Osteocyte (in vitro differentiated cells): Measurements from ENCODE around the gene AFF3. TPM values are rescaled to one million over a fixed set of nuclear protein-coding genes. Genes with fewer than 3 reads are reported as not detected.

ENCODE experiments used
- DNase-seq: peaks from one replicate; pipeline ENCODE4 v3.0.0; 2021; ENCODE audit warnings: mixed read lengths; ENCODE audit not compliant: unreplicated experiment; ENCODE audit errors: extremely low spot score
- H3K27ac Mint-ChIP-seq: one replicate; pipeline ENCODE4 v1.8.0; 2021; ENCODE audit warnings: mild to moderate bottlenecking, mixed read lengths; ENCODE audit not compliant: unreplicated experiment
- H3K27me3 Mint-ChIP-seq: one replicate; pipeline ENCODE4 v1.8.0; 2021; ENCODE audit warnings: mixed read lengths; ENCODE audit not compliant: unreplicated experiment
- H3K36me3 Mint-ChIP-seq: one replicate; pipeline ENCODE4 v1.8.0; 2021; ENCODE audit warnings: mixed read lengths; ENCODE audit not compliant: unreplicated experiment
- H3K4me1 Mint-ChIP-seq: one replicate; pipeline ENCODE4 v1.8.0; 2021; ENCODE audit warnings: mixed read lengths; ENCODE audit not compliant: unreplicated experiment
- H3K4me3 Mint-ChIP-seq: one replicate; pipeline ENCODE4 v1.8.0; 2021; ENCODE audit warnings: mild to moderate bottlenecking, moderate library complexity, mixed read lengths; ENCODE audit not compliant: unreplicated experiment
- H3K9me3 Mint-ChIP-seq: one replicate; pipeline ENCODE4 v1.8.0; 2021; ENCODE audit warnings: mixed read lengths; ENCODE audit not compliant: unreplicated experiment
- total RNA-seq: library from RNA; stranded (reverse); gene quantifications from 2 replicates; pipeline ENCODE4 v1.2.1, GENCODE V29; 2021
- TF ChIP-seq, protein P1 (sequence below): fragments of 200-600 bp; sonication (generic); IDR thresholded peaks from 2 replicates; pipeline ENCODE4 v1.5.0; 2021; ENCODE audit warnings: antibody characterized with exemption, mild to moderate bottlenecking, moderate library complexity

AFF3 gene
- total RNA-seq, 1 donor from 2014 or later, result 248 TPM

DNA sequence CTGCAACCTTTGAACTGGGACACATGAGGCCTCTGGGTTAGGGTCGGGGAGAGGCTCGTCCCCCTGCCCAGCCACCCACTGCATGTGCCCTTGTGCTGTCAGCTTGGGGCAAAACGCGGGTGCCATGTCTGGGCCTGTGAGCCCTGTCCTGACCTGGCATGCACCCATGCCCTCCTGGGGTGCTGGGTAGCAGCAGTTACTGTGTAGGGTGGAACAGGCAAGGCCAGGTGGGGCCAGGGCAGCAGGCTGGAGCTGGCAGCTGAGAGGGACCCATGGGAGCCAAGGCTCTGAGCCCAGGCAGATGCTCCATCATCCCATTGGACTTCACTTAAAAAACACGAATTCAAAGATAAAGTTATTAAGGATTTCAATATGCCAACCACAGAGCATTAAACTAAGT is 518.8 kb downstream of the AFF3 start:
- Mint-ChIP-seq H3K36me3 (peaks cover 32% of the 10 kb centered on the region), H3K9me3 (no peaks in the 10 kb centered on the region), H3K4me1 (peaks cover 2% of the 10 kb centered on the region), H3K4me3 (no peak overlapping the region), H3K27me3 (no peaks in the 10 kb centered on the region), H3K27ac (no peak overlapping the region)
- DNase-seq, result no peak
- TF ChIP-seq, protein P1, sequence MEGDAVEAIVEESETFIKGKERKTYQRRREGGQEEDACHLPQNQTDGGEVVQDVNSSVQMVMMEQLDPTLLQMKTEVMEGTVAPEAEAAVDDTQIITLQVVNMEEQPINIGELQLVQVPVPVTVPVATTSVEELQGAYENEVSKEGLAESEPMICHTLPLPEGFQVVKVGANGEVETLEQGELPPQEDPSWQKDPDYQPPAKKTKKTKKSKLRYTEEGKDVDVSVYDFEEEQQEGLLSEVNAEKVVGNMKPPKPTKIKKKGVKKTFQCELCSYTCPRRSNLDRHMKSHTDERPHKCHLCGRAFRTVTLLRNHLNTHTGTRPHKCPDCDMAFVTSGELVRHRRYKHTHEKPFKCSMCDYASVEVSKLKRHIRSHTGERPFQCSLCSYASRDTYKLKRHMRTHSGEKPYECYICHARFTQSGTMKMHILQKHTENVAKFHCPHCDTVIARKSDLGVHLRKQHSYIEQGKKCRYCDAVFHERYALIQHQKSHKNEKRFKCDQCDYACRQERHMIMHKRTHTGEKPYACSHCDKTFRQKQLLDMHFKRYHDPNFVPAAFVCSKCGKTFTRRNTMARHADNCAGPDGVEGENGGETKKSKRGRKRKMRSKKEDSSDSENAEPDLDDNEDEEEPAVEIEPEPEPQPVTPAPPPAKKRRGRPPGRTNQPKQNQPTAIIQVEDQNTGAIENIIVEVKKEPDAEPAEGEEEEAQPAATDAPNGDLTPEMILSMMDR, result no peak

DNA sequence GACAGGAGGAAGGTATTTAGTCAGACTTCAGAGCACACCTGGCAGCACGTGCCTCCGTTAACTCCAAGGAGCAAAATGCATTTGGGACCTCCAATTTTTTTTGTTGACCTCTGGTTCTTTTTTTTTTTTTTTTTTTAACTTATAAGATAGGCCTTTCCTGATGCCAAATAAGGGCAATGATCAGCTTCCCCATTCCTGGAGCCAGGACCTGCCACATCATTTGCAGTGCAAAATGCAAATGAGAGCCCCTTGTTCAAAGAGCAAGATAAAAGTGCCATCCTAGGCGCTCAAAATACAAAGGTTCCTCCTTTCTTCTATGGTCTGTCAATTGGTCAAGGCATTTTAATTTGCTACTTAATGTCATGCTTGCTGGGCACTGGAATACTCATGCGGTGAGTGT is 519.4 kb downstream of the AFF3 start:
- Mint-ChIP-seq H3K27ac (no peak overlapping the region), H3K9me3 (no peaks in the 10 kb centered on the region), H3K27me3 (no peaks in the 10 kb centered on the region), H3K4me3 (no peak overlapping the region), H3K4me1 (peaks cover 2% of the 10 kb centered on the region), H3K36me3 (peaks cover 32% of the 10 kb centered on the region)
- TF ChIP-seq, protein P1, result no peak
- no peak for DNase-seq

DNA sequence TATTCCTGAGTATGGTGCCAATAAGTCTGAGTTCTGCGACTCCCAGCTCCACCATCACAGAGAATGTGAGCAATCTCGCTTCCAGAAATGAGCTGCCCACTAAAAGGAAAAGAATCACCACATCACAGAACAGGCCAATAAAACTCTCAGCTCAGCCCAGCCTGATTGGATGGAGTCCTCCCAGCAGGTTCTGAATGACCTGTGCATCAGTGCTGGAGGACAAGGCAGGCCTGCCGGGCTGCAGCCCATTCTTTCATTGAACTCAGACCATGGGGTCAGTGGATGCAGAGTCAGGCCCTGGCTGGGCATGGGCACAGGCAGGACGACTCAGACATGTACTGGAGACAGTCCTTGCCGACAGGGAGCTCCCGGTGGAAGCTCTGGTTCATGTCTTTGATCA is 519.9 kb downstream of the AFF3 start:
- Mint-ChIP-seq H3K9me3 (no peaks in the 10 kb centered on the region), H3K27ac (no peak overlapping the region), H3K4me1 (peaks cover 2% of the 10 kb centered on the region), H3K27me3 (no peaks in the 10 kb centered on the region), H3K36me3 (peaks cover 31% of the 10 kb centered on the region), H3K4me3 (no peak overlapping the region)
- DNase-seq, result no peak
- TF ChIP-seq, protein P1, result no peak

DNA sequence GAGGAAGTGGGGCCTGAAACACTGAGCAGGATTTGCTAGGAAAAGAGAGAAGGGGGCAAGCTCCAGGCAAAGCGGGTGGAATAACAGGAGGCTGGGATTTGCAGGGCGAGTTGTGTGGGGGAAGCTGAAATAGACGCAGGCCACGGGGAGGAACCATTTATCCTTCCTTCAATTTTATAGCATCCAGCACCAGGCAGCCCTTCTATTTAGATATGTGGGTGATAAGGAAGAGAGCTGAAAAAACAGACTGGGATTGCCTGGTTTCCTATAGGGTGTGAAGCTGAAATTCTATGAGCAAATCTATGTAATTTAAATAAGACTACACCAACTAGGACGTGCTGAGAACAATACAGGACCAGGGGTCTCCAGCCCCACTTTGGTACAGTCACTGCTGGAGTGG is 520.6 kb downstream of the AFF3 start:
- Mint-ChIP-seq H3K9me3 (no peaks in the 10 kb centered on the region), H3K27ac (no peak overlapping the region), H3K4me3 (no peak overlapping the region), H3K27me3 (no peaks in the 10 kb centered on the region), H3K4me1 (peaks cover 2% of the 10 kb centered on the region), H3K36me3 (peaks cover 29% of the 10 kb centered on the region)
- TF ChIP-seq, protein P1, result no peak
- DNase-seq, result no peak

DNA sequence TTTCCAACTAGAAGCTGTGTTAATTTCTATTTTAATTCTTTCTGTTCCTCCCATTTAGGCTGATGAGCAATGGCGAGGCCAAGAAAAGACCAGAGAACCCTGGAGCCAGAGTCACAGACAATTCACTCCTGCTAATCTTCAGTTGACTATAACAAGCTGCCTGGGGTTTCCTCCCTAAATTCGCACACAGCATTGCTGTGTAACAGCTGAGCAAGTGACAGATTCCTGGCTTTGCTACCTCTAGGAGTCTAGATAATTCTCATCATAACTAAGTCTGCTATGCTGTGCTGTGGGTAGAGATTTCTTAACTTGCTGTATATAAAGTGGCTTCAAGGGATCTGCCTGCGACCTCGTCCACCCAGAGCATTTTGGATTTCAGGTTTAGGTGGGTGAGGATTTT is 521.3 kb downstream of the AFF3 start:
- Mint-ChIP-seq H3K27ac (no peak overlapping the region), H3K4me3 (no peak overlapping the region), H3K27me3 (no peaks in the 10 kb centered on the region), H3K36me3 (peaks cover 31% of the 10 kb centered on the region), H3K4me1 (peaks cover 2% of the 10 kb centered on the region), H3K9me3 (no peaks in the 10 kb centered on the region)
- TF ChIP-seq, protein P1, result no peak
- no peak for DNase-seq
